Neural cell (in vitro differentiated cells): ENCODE data around the gene NBPF11.

Experiments
- POLR2AphosphoS5 ChIP-seq: IDR thresholded peaks from 2 replicates; pipeline ENCODE4 v1.6.1; 2012
- RAD21 ChIP-seq: fragments of 450-650 bp; conservative IDR thresholded peaks from 2 replicates; pipeline ENCODE4 v1.6.1; 2014; ENCODE audit warnings: antibody characterized with exemption, mild to moderate bottlenecking, moderate library complexity
- TF ChIP-seq, protein P1 (sequence below): fragments of 450-650 bp; IDR thresholded peaks from 2 replicates; pipeline ENCODE4 v1.5.1; 2014; ENCODE audit warnings: antibody characterized with exemption, mild to moderate bottlenecking, moderate library complexity; ENCODE audit not compliant: poor library complexity, severe bottlenecking

DNA sequence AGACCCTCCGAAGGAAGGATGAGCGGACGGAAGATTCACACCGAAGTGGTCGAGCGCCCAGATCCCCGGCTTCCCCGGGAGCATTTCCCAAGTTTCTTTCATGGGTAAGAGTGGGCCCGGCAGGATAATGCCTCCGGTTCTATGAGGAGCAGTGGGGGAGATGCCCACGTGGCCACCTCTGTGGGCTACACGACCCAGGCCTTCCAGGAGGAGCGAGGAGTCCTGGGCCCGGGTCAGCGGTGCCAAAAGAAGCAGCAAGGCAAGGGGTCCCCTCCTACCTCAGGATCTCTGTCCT is 7.9 kb upstream of the NBPF11 start:
- TF ChIP-seq POLR2AphosphoS5 (no peak), RAD21 (no peak)
- TF ChIP-seq, protein P1, sequence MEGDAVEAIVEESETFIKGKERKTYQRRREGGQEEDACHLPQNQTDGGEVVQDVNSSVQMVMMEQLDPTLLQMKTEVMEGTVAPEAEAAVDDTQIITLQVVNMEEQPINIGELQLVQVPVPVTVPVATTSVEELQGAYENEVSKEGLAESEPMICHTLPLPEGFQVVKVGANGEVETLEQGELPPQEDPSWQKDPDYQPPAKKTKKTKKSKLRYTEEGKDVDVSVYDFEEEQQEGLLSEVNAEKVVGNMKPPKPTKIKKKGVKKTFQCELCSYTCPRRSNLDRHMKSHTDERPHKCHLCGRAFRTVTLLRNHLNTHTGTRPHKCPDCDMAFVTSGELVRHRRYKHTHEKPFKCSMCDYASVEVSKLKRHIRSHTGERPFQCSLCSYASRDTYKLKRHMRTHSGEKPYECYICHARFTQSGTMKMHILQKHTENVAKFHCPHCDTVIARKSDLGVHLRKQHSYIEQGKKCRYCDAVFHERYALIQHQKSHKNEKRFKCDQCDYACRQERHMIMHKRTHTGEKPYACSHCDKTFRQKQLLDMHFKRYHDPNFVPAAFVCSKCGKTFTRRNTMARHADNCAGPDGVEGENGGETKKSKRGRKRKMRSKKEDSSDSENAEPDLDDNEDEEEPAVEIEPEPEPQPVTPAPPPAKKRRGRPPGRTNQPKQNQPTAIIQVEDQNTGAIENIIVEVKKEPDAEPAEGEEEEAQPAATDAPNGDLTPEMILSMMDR = no peak
